K562 (cell line): Measurements from ENCODE around the gene ARPC4. TPM values are rescaled to one million over a fixed set of nuclear protein-coding genes. Genes with fewer than 3 reads are reported as not detected.
A peak's percentile ranks its signal among the peaks of the same experiment; 100 is the strongest.

Experiments used
- AFF4 ChIP-seq: sonication (generic); formaldehyde crosslinking; IDR thresholded peaks from 2 replicates; pipeline ENCODE4 v1.8.0; 2023; ENCODE audit warnings: mild to moderate bottlenecking, missing genetic modification reagents
- CBX1 ChIP-seq: sonication (generic); IDR thresholded peaks from 2 replicates; pipeline ENCODE4 v1.6.1; 2016; ENCODE audit warnings: antibody characterized with exemption, low read depth, mild to moderate bottlenecking
- CREM ChIP-seq: IDR thresholded peaks from 2 replicates; pipeline ENCODE4 v1.6.1; 2014; ENCODE audit warnings: antibody characterized with exemption, low read depth
- FOXP1 ChIP-seq: sonication (generic); formaldehyde crosslinking; IDR thresholded peaks from 2 replicates; pipeline ENCODE4 v1.8.0; 2022; ENCODE audit warnings: mild to moderate bottlenecking, missing genetic modification reagents
- MCM5 ChIP-seq: fragments of 450-650 bp; IDR thresholded peaks from 2 replicates; pipeline ENCODE4 v1.6.1; 2016; ENCODE audit warnings: low read depth
- PCBP1 ChIP-seq: fragments of 200-400 bp; formaldehyde crosslinking; IDR thresholded peaks from 2 replicates; pipeline ENCODE4 v1.6.1; 2018; ENCODE audit warnings: mild to moderate bottlenecking, low read depth, low read length; ENCODE audit not compliant: poor library complexity, severe bottlenecking
- PKNOX1 ChIP-seq: fragments of 450-650 bp; IDR thresholded peaks from 2 replicates; pipeline ENCODE4 v1.6.1; 2016
- POLR2AphosphoS2 ChIP-seq: IDR thresholded peaks from 2 replicates; pipeline ENCODE4 v1.6.1; 2012; ENCODE audit warnings: low read length, improper control_type of control experiment
- PRDM10 ChIP-seq: fragments of 450-650 bp; IDR thresholded peaks from 2 replicates; pipeline ENCODE4 v1.6.1; 2018; ENCODE audit not compliant: partially characterized antibody
- SPI1 ChIP-seq: IDR thresholded peaks from 2 replicates; pipeline ENCODE4 v1.6.1; 2011; ENCODE audit warnings: low read depth, low read length, control low read depth, borderline replicate concordance
- SRF ChIP-seq, 2 experiments: fragments of 250-450, 450-650 bp in 1 of 2; sonication (Bioruptor Pico) in 1 of 2; sonication (generic) in 1 of 2; formaldehyde crosslinking; IDR thresholded peaks; 2 replicates each; pipeline versions ENCODE4 v1.5.0 to v1.5.1; 2020 to 2022; ENCODE audit warnings: mild to moderate bottlenecking in 1 of 2, missing genetic modification reagents in 1 of 2
- TBL1XR1 ChIP-seq, 2 experiments: IDR thresholded peaks; 2 replicates each; pipeline ENCODE4 v1.6.1; 2012; ENCODE audit warnings: improper control_type of control experiment in 2 of 2, low read length in 2 of 2, mild to moderate bottlenecking in 1 of 2
- ZFP36 ChIP-seq: fragments of 150-350 bp; IDR thresholded peaks from 2 replicates; pipeline ENCODE4 v1.6.1; 2018; ENCODE audit warnings: low read length, low read depth; ENCODE audit not compliant: partially characterized antibody
- ZNF232 ChIP-seq: sonication (generic); formaldehyde crosslinking; IDR thresholded peaks from 2 replicates; pipeline ENCODE4 v1.8.0; 2022; ENCODE audit warnings: mild to moderate bottlenecking, missing genetic modification reagents
- ZNF586 ChIP-seq: fragments of 450-650 bp; formaldehyde crosslinking; conservative IDR thresholded peaks from 2 replicates; pipeline ENCODE4 v1.4.0; 2020; ENCODE audit warnings: mild to moderate bottlenecking, moderate library complexity
- ZSCAN32 ChIP-seq: fragments of 450-650 bp; formaldehyde crosslinking; IDR thresholded peaks from 2 replicates; pipeline ENCODE4 v1.4.0; 2020; ENCODE audit warnings: mild to moderate bottlenecking, moderate library complexity
- polyA plus RNA-seq, 8 experiments: library from polyadenylated mRNA; depleted of rRNA in 4 of 8; stranded (reverse) in 5 of 8; unstranded in 3 of 8; fragments of >200 nt; fragmentation: Nextera tagmentation in 2 of 8; fragmentation: Illumina TruSeq in 1 of 8; extraction: Ambion mirVana in 2 of 8; extraction: Trizol in 1 of 8; gene quantifications; 2 replicates each; pipeline versions ENCODE4 v1.2.1 to v1.2.3, GENCODE V29; 2011 to 2014; ENCODE audit warnings: inconsistent platforms in 1 of 8, missing spikeins in 1 of 8
- total RNA-seq, 7 experiments: library from RNA; depleted of rRNA in 6 of 7; stranded (reverse); fragments of >200 nt in 6 of 7; fragmentation: Illumina TruSeq in 2 of 7; extraction: Trizol in 2 of 7; gene quantifications; 2 replicates each; pipeline versions ENCODE4 v1.2.1 to v1.2.3, GENCODE V29; 2011 to 2021; ENCODE audit warnings: low replicate concordance in 1 of 7
- TF ChIP-seq, protein P1 (sequence below): fragments of 450-650 bp; IDR thresholded peaks from 2 replicates; pipeline ENCODE4 v1.6.1; 2016; ENCODE audit warnings: borderline replicate concordance

ARPC4 gene
- total and polyA plus RNA-seq, 9 of the 15 experiments (the other 6 are each of a cell fraction or from before 2014, with no cell fraction given), result 20.1 to 153 (median 119) TPM

- TF ChIP-seq CBX1, result no peak
- no peak for TF ChIP-seq ZNF232 (CRISPR knock-in tag)
- TF ChIP-seq MCM5, result no peak
- TF ChIP-seq PCBP1, result no peak
- no peak for TF ChIP-seq POLR2AphosphoS2
- no peak for TF ChIP-seq PRDM10
- no peak for TF ChIP-seq CREM
- TF ChIP-seq, protein P1, sequence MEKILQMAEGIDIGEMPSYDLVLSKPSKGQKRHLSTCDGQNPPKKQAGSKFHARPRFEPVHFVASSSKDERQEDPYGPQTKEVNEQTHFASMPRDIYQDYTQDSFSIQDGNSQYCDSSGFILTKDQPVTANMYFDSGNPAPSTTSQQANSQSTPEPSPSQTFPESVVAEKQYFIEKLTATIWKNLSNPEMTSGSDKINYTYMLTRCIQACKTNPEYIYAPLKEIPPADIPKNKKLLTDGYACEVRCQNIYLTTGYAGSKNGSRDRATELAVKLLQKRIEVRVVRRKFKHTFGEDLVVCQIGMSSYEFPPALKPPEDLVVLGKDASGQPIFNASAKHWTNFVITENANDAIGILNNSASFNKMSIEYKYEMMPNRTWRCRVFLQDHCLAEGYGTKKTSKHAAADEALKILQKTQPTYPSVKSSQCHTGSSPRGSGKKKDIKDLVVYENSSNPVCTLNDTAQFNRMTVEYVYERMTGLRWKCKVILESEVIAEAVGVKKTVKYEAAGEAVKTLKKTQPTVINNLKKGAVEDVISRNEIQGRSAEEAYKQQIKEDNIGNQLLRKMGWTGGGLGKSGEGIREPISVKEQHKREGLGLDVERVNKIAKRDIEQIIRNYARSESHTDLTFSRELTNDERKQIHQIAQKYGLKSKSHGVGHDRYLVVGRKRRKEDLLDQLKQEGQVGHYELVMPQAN, result no peak
- TF ChIP-seq PKNOX1, result peak; percentile 22; the same call in 1 of the 2 replicates
- TF ChIP-seq TBL1XR1 (IDR thresholded peaks at IDR 0.05; ENCODE audit: low read length in 2 of 2), result no peak
- TF ChIP-seq FOXP1 (CRISPR knock-in tag), result no peak
- TF ChIP-seq AFF4 (CRISPR knock-in tag), result no peak
- peak; percentile 40 to 83; a peak in 3 of 4 replicates for TF ChIP-seq SRF (CRISPR knock-in tag; IDR thresholded peaks at IDR 0.05)
- TF ChIP-seq ZNF586 (CRISPR knock-in tag), result no peak
- TF ChIP-seq ZSCAN32, result no peak
- TF ChIP-seq SPI1, result peak; percentile 74; the same call in 1 of the 2 replicates
- no peak for TF ChIP-seq ZFP36
Observed at GRCh38 chr3:9779721-9780457, 13.0 kb upstream of the ARPC4 start (continued).
